IMR-90 (cell line): Measurements from ENCODE around the gene KIF25. TPM values are rescaled to one million over a fixed set of nuclear protein-coding genes. Genes with fewer than 3 reads are reported as not detected.

Experiments
- ATAC-seq: fragments of 200-7000 bp; cut with Tn5 transposase; 2 replicates; pipeline ENCODE4 v1.9.1; 2020; ENCODE audit warnings: low read depth, mild to moderate bottlenecking, moderate library complexity
- BruUV-seq: library from RNA; stranded (reverse); fragments of 400-500 nt; replicated peaks from 2 replicates; lab custom pipeline; 2021; lab: Mats Ljungman, UMichigan
- CTCF ChIA-PET: fragments of 300-600 bp; formaldehyde crosslinking; extraction: SDS; loops from one replicate; lab custom pipeline; 2021; ENCODE audit warnings: antibody characterized with exemption; lab: Yijun Ruan, JAX
- POLR2A ChIA-PET: fragments of 300-600 bp; sonication (Branson Sonifier 250); formaldehyde crosslinking; loops from one replicate; lab custom pipeline; 2022; ENCODE audit warnings: antibody characterized with exemption; ENCODE audit not compliant: unreplicated experiment; lab: Charles Lee
- DNase-seq: peaks from one replicate; pipeline ENCODE4 v3.0.0; 2013
- H2AFZ ChIP-seq: replicated peaks from 2 replicates; pipeline ENCODE3; 2013; ENCODE audit warnings: low read length, mild to moderate bottlenecking; ENCODE audit not compliant: poor library complexity
- H2AK5ac ChIP-seq: 2 replicates; pipeline ENCODE4 v1.6.1; 2013; ENCODE audit warnings: low read depth, low read length, inconsistent platforms
- H2AK9ac ChIP-seq: replicated peaks from 2 replicates; pipeline ENCODE3; 2013; ENCODE audit warnings: mild to moderate bottlenecking, low read depth, low read length, moderate library complexity; ENCODE audit not compliant: poor library complexity
- H2BK120ac ChIP-seq: 2 replicates; pipeline ENCODE4 v1.6.1; 2013; ENCODE audit warnings: low read depth, low read length, inconsistent platforms
- H2BK15ac ChIP-seq: 3 replicates; pipeline ENCODE4 v1.6.1; 2013; ENCODE audit warnings: low read depth, low read length, inconsistent platforms
- H2BK20ac ChIP-seq: 2 replicates; pipeline ENCODE4 v1.6.1; 2013; ENCODE audit warnings: low read depth, mild to moderate bottlenecking, inconsistent platforms, low read length, moderate library complexity
- H2BK5ac ChIP-seq: 2 replicates; pipeline ENCODE4 v1.6.1; 2013; ENCODE audit warnings: mild to moderate bottlenecking, low read depth, low read length, inconsistent platforms; ENCODE audit not compliant: poor library complexity, severe bottlenecking
- H3K14ac ChIP-seq: replicated peaks from 2 replicates; pipeline ENCODE4 v1.6.1; 2013; ENCODE audit warnings: low read depth, low read length, inconsistent platforms
- H3K18ac ChIP-seq: 2 replicates; pipeline ENCODE4 v1.6.1; 2013; ENCODE audit warnings: low read depth, low read length, control low read depth
- H3K23ac ChIP-seq: 2 replicates; pipeline ENCODE4 v1.6.1; 2013; ENCODE audit warnings: low read depth, low read length, inconsistent platforms
- H3K27ac ChIP-seq: 2 replicates; pipeline ENCODE4 v1.5.1; 2013; ENCODE audit warnings: mild to moderate bottlenecking, control low read depth, low read length; ENCODE audit not compliant: insufficient read depth
- H3K27me3 ChIP-seq: 2 replicates; pipeline ENCODE4 v1.6.1; 2013; ENCODE audit warnings: low read length; ENCODE audit not compliant: control insufficient read depth, insufficient read depth
- H3K36me3 ChIP-seq: 2 replicates; pipeline ENCODE4 v1.6.1; 2013; ENCODE audit warnings: low read length, mixed read lengths; ENCODE audit not compliant: control insufficient read depth, insufficient read depth
- H3K4ac ChIP-seq: 2 replicates; pipeline ENCODE4 v1.6.1; 2013; ENCODE audit warnings: low read depth, low read length, inconsistent platforms
- H3K4me1 ChIP-seq: 2 replicates; pipeline ENCODE4 v1.6.1; 2013; ENCODE audit warnings: low read length, mixed read lengths; ENCODE audit not compliant: control insufficient read depth, insufficient read depth
- H3K4me2 ChIP-seq: 2 replicates; pipeline ENCODE4 v1.6.1; 2013; ENCODE audit warnings: low read depth, mild to moderate bottlenecking, control low read depth, low read length, moderate library complexity
- H3K4me3 ChIP-seq: 2 replicates; pipeline ENCODE4 v1.5.1; 2013; ENCODE audit warnings: low read depth, mild to moderate bottlenecking, control low read depth, low read length, moderate library complexity; ENCODE audit not compliant: insufficient read depth
- H3K56ac ChIP-seq: 2 replicates; pipeline ENCODE4 v1.6.1; 2013; ENCODE audit warnings: low read length, inconsistent platforms; ENCODE audit not compliant: insufficient read depth; ENCODE audit errors: extremely low read depth
- H3K79me1 ChIP-seq, 2 experiments: 2 replicates each; pipeline ENCODE4 v1.6.1; 2013; ENCODE audit warnings: low read length in 2 of 2, inconsistent platforms in 1 of 2, low read depth in 1 of 2
- H3K9ac ChIP-seq: 2 replicates; pipeline ENCODE4 v1.6.1; 2013; ENCODE audit warnings: low read depth, low read length, control low read depth
- H3K9me1 ChIP-seq: 2 replicates; pipeline ENCODE4 v1.6.1; 2013; ENCODE audit warnings: low read length, inconsistent platforms; ENCODE audit not compliant: insufficient read depth
- H3K9me3 ChIP-seq: 2 replicates; pipeline ENCODE4 v1.6.1; 2013; ENCODE audit warnings: low read length; ENCODE audit not compliant: control insufficient read depth, insufficient read depth
- H4K20me1 ChIP-seq: 2 replicates; pipeline ENCODE4 v1.6.1; 2013; ENCODE audit warnings: low read length, inconsistent platforms; ENCODE audit not compliant: insufficient read depth
- H4K5ac ChIP-seq: 2 replicates; pipeline ENCODE4 v1.6.1; 2013; ENCODE audit warnings: mild to moderate bottlenecking, low read depth, low read length, control low read depth
- H4K8ac ChIP-seq, 2 experiments: 2 replicates each; pipeline ENCODE4 v1.6.1; 2013; ENCODE audit warnings: low read depth in 2 of 2, low read length in 2 of 2, control low read depth in 1 of 2, inconsistent platforms in 1 of 2
- H4K91ac ChIP-seq: 2 replicates; pipeline ENCODE4 v1.6.1; 2013; ENCODE audit warnings: low read depth, low read length, inconsistent platforms; ENCODE audit not compliant: insufficient read depth
- CEBPB ChIP-seq: IDR thresholded peaks from 2 replicates; pipeline ENCODE4 v1.6.1; 2012; ENCODE audit warnings: low read depth, low read length, improper control_type of control experiment
- CHD1 ChIP-seq: IDR thresholded peaks from 2 replicates; pipeline ENCODE4 v1.6.1; 2012; ENCODE audit warnings: low read depth, low read length, improper control_type of control experiment
- CTCF ChIP-seq: conservative IDR thresholded peaks from 2 replicates; pipeline ENCODE4 v1.5.1; 2012; ENCODE audit warnings: mild to moderate bottlenecking, low read depth, low read length, improper control_type of control experiment
- FOS ChIP-seq: fragments of 150-350 bp; IDR thresholded peaks from 2 replicates; pipeline ENCODE4 v1.6.1; 2016; ENCODE audit warnings: low read depth, low read length
- MAFK ChIP-seq: IDR thresholded peaks from 2 replicates; pipeline ENCODE4 v1.6.1; 2012; ENCODE audit warnings: low read depth, low read length, improper control_type of control experiment
- MAZ ChIP-seq: IDR thresholded peaks from 2 replicates; pipeline ENCODE4 v1.6.1; 2012; ENCODE audit warnings: low read depth, mild to moderate bottlenecking, low read length, improper control_type of control experiment, moderate library complexity, borderline replicate concordance
- MXI1 ChIP-seq: IDR thresholded peaks from 2 replicates; pipeline ENCODE4 v1.6.1; 2012; ENCODE audit warnings: low read depth, mild to moderate bottlenecking, low read length, moderate library complexity, borderline replicate concordance
- POLR2A ChIP-seq: IDR thresholded peaks from 2 replicates; pipeline ENCODE4 v1.6.1; 2012; ENCODE audit warnings: mild to moderate bottlenecking, low read depth, low read length
- RAD21 ChIP-seq: IDR thresholded peaks from 2 replicates; pipeline ENCODE4 v1.6.1; 2012; ENCODE audit warnings: low read length, improper control_type of control experiment
- RCOR1 ChIP-seq: IDR thresholded peaks from 2 replicates; pipeline ENCODE4 v1.6.1; 2012; ENCODE audit warnings: mild to moderate bottlenecking, low read length, improper control_type of control experiment; ENCODE audit not compliant: insufficient replicate concordance
- SMC3 ChIP-seq: fragments of 150-350 bp; IDR thresholded peaks from 2 replicates; pipeline ENCODE4 v1.6.1; 2016; ENCODE audit warnings: low read depth, mild to moderate bottlenecking, antibody characterized with exemption, low read length, moderate library complexity
- WGBS, 2 experiments: methylation state at CpG; one replicate each; pipeline versions ENCODE4 v1.1.5 to v1.1.7; 2013; ENCODE audit warnings: missing lambda C conversion rate in 2 of 2; ENCODE audit not compliant: insufficient read length in 1 of 2; ENCODE audit errors: extremely low coverage in 2 of 2; 5-methylcytosine and 5-hydroxymethylcytosine counted together
- dilution Hi-C: fragments of 300-500 bp; cut with HindIII; formaldehyde crosslinking; loops from one replicate; pipeline ENCODE4 v1.14.3; 2018; ENCODE audit warnings: low sequenced_read_pairs; ENCODE audit not compliant: unreplicated experiment
- in situ Hi-C: fragments of 300-500 bp; cut with MboI; formaldehyde crosslinking; loops from 3 replicates; pipeline ENCODE4 v1.14.3; 2019; ENCODE audit warnings: low sequenced_read_pairs, inconsistent platforms, mixed read lengths
- intact Hi-C: fragments of 100-400 bp; cut with micrococcal nuclease; formaldehyde crosslinking; loops from 2 replicates; pipeline ENCODE4 v1.10.0; 2022
- polyA plus RNA-seq, 3 experiments: library from polyadenylated mRNA; depleted of rRNA; stranded (reverse); fragments of >200 nt; gene quantifications; 2 replicates each; pipeline ENCODE4 v1.2.3, GENCODE V29; 2012; ENCODE audit warnings: low replicate concordance in 1 of 3
- total RNA-seq: library from RNA; depleted of rRNA; stranded (reverse); fragments of >200 nt; gene quantifications from 2 replicates; pipeline ENCODE4 v1.2.3, GENCODE V29; 2012

KIF25 gene
- total and polyA plus RNA-seq, 2 of the 4 experiments (the other 2 are of a cell fraction) = not detected

GRCh38 chr6:168093634-168094033 is 96.2 kb downstream of the KIF25 start:
- Histone ChIP-seq H2AK9ac (no peak overlapping the region), H3K9me1 (no peaks in the 10 kb centered on the region), H3K79me1 (no peaks in the 10 kb centered on the region), H3K4me1 (peaks cover 5% of the 10 kb centered on the region; the same call in 1 of the 2 replicates), H3K9me3 (no peaks in the 10 kb centered on the region), H2BK5ac (no peak overlapping the region), H3K18ac (no peak overlapping the region), H3K4ac (no peak overlapping the region), H3K9ac (no peak overlapping the region), H2BK120ac (no peak overlapping the region), H2AK5ac (no peak overlapping the region), H3K56ac (no peak overlapping the region), H2BK15ac (no peak overlapping the region), H3K36me3 (no peaks in the 10 kb centered on the region), H2BK20ac (no peak overlapping the region), H4K5ac (no peak overlapping the region), H3K27ac (no peak overlapping the region), H3K4me2 (no peak overlapping the region), H3K27me3 (no peaks in the 10 kb centered on the region; the same call in 1 of the 2 replicates), H3K4me3 (no peak overlapping the region), H4K8ac (no peak overlapping the region), H3K14ac (no peak overlapping the region), H4K91ac (no peak overlapping the region), H2AFZ (peak overlapping the region; percentile 6), H3K23ac (no peak overlapping the region), H4K20me1 (no peaks in the 10 kb centered on the region)
- no peak for DNase-seq
- ChIA-PET POLR2A (no interaction called here), CTCF (no interaction called here)
- intact Hi-C loops = no loop called here
- dilution Hi-C loops = no loop called here
- 81% methylated on average over 2 of the region's 11 CpGs; no CpG with 5 or more reads in 1 of the 2 experiments for WGBS, 2 experiments
- in situ Hi-C loops = no loop called here
- no peak for TF ChIP-seq MAFK
- TF ChIP-seq CHD1 = no peak
- no peak for TF ChIP-seq MAZ
- no peak for TF ChIP-seq SMC3
- no peak for TF ChIP-seq RAD21
- no peak for TF ChIP-seq FOS
- no peak for TF ChIP-seq RCOR1
- no peak for TF ChIP-seq CTCF
- TF ChIP-seq POLR2A = no peak
- TF ChIP-seq MXI1 = no peak
- no peak for TF ChIP-seq CEBPB
- ATAC-seq = no peak
- BruUV-seq = no TSS peak
